NCI-H187 treated with DMSO at 0.1 percent for 48 hours (cell line): Measurements from ENCODE around the gene PRDM11.

Experiments
- DNase-seq: peaks from one replicate; lab custom pipeline; 2025; lab: John Stamatoyannopoulos, UW

Gene PRDM11

DNA sequence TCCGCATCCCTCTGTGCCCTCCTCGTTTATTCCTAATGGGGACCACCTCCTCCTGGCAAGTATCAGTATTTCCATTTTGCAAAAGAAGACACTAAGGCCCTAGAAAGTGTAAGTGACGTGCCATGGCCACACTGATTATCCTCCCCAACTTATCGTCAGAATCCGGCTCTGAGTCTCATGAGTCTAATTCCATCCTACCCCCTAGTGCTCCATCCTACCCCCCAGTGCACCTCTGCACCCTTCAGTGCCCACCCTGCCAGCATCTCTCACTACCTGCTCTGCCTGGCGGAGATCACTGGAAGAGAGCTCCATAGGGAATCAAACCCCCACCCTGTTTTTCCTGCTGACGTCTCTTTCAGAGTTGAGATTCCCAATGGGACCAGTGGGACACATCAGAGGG is 31.8 kb downstream of the PRDM11 start:
- no peak for DNase-seq

DNA sequence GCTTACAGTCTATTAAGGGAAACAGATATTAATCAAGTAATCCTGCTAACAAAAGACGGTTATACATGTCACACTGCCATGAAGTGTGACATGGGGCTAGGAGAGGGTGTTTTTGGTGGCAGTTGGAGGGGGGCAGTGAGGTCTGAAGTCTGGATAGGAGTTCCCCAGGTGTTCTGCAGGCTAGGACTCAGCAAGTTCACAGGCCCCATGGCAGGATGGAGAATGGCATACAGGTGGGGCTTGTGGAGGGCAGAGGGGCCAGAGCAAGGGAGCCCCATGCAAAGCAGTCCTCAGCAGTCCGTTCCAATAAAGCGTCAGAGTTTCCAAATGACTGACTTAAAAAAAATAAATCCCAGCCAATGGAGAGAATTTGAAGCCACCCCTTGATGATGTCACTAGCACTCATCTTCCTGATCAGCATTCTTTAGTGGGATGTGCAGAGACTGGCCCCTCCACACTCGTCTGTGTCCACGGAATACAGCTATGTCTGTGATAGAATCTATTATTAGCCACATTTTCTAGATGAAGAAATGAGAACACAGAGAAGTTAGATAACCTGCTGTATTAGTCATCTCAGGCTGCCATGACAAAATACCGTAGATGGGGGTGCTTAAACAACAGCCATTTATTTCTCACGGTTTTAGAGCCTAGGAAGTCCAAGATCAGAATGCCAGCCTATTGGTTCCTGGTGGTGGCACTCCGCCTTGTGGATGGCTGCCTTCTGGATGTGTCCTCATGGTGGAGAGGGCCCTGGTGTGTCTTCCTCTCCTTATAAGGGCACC is 32.6 kb downstream of the PRDM11 start:
- DNase-seq = no peak

DNA sequence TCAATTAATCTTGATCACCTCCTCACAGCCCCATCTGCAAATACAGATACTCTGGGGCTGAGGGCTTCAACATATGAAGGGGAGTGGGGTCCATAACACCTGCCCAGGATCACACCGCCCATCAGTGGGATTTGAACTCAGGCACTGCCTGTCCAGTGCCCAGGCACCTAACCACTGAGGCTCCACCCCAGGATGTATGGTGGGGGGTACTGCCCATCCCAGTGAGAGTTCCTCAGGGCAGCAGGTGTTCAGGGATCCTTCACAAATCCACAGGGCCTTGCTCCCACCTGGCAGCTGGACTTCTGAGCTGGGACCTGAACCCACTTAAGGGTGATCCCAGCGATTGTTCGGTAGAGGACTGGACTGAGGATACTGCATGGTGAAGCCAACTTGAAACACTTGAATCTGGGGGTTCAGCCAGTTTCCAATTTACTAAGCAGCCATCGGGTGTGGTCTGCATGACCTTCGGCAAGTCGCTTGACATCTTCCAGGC is 33.3 kb downstream of the PRDM11 start:
- DNase-seq = no peak

DNA sequence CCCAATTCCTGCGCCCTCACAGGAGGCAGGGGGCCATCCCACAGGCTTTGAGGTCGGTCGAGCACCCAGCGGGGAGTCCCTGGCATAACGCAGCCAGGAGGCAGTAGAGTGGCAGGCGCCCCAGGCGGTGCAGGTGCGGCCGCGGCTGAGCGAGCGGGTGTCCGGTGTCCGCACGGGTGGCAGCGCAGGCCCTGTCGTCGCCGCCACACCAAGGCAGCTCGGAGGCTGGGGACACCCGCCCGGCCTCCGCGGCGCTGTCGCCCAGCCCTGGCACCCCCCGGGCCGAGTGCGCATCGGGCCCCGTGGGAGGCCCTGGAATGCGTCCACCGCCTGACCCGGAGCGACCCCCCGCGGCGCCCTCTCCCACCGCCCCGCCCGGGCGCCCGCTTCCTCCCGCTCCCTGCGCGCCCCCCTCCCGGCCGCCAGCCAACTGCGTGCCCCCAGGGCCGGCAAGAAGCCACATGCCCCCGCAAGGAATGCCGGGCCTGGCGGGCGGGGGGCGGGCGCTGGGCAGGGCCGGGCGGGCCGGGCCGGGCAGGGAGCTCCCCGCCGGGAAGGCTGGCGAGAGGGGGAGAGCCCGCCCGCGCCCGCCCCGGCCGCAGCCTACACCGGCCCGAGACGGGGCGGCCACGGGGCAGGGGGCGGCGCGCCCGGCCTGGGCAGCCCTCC is 33.9 kb downstream of the PRDM11 start:
- no peak for DNase-seq

DNA sequence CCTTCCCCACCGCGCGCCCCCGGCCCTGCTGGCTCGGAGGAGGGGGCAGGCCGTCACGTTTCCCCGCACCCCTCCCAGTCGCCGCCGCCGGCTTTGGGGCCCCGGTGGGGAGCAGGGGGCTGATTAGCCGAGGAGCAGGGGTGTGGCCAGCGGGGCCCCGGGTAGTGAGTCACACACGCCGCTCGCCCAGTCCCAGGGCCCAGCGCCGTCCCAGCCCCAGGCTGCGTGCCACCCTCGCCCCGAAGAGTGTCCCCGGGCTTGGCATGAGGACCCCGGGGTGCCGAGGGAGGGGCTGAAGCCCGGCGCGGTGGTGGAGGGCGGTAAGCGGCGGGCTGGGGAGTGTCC is 34.4 kb downstream of the PRDM11 start:
- no peak for DNase-seq

DNA sequence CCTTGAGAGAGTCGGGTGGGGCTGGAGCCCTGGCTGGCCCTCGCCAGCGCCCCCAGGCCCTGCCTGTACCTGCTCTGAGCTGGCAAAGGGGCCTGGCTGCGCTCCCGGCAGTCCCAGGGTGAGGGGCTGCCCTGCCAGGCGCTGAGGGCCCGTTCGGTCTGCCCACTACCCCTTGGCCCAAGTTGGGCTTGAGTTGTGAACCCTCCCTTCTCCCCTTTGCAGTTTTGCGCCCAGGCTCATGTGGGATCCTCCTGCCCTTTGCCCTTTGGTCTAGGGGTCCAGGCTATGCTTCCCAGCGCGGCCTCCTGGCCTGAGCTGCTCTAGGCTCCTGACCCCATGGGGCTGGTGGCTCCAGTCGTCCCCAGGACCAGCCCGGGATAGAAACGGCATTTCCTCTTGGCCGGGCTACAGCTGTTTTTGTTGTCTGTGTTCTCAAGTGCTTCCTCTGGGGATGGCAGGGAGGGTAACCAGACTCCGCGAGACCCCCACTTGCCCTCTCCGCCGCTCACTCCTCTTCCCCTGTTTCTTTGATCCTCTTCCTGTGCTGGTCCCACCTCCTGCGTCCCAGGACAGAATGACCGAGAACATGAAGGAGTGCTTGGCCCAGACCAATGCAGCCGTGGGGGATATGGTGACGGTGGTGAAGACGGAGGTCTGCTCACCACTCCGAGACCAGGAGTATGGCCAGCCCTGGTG is 34.9 kb downstream of the PRDM11 start:
- DNase-seq = no peak

DNA sequence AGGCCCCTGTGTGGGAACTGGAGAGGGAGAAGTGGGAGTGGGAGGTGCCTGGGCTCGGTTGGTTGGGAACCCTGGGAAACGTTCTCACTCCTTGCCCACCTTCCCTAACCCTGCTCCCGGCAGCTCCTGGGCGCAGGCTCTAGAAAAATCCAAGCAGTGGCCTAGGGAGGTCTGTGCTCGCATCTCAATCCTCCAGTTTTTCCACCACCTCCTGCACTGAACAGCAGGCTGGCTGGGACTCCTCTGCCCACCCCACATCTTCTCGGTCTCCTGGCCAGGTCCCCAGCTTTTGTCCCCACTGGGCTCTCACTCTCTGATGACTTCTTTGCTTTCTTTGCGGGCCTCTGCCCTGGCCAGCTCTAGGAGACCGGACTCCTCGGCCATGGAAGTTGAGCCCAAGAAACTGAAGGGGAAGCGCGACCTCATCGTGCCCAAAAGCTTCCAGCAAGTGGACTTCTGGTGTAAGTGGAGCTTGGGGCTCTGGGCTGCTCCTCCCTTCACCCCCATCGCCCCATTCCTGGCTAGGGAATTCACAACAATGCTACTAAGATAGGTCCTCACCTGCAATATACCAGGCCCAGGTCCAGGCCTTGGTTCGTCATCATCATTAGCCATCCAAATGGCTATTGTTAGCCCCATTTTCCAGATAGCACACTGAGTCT is 35.6 kb downstream of the PRDM11 start:
- DNase-seq = no peak

DNA sequence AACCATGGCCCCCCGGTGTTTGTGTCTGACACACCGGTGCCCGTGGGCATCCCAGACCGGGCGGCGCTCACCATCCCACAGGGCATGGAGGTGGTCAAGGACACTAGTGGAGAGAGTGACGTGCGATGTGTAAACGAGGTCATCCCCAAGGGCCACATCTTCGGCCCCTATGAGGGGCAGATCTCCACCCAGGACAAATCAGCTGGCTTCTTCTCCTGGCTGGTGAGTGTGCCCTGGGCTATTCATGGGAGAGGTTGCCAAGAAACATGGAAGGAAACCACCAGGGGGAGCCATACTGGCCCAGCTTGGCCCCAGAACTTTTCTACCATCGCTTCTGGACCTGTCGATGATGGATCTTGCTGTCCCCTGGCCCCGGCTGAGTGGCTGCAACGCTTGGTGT is 36.5 kb downstream of the PRDM11 start:
- no peak for DNase-seq

DNA sequence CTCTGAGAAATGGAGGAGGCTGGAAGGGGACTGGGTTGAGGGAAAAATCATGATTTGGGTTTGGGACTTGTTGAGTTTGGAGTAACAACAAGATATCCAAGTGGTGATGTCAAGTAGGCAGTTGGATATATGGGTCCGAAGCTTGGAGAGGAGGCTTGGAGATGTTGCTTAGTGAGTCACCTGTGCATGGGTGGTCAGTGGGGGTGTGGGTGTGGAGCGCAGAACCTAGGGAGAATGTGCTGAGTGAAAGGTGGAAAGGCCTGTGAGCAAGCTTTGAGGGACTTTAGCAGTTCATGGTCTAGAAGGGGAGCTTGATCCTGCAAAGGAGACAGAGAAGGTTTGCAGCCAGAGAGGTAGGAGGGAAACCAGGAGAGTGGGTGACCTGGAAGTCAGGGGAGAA is 38.2 kb downstream of the PRDM11 start:
- DNase-seq = no peak

DNA sequence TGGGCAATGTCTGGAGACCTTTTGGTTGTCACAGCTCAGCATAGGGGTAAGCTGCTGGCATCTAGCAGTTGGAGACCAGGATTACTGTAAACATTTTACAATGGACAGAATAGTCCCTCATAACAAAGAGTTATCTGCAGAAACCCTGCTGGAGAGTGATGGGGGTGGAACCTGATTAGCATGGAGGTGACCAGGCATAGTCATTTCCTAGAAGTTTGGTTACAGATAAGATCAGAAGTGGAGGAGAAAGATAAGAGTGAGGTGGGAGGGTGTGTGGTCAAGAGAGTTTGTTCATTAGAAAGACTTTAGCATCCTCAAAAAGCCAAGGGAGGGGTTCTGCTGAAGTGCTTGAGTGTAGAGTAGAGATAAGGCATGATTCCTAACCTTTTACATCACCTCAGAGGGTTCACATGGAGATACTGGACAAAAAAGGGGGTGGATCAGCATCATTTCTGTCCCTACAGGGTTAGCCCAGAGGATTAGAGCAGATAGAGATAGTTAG is 38.8 kb downstream of the PRDM11 start:
- no peak for DNase-seq

DNA sequence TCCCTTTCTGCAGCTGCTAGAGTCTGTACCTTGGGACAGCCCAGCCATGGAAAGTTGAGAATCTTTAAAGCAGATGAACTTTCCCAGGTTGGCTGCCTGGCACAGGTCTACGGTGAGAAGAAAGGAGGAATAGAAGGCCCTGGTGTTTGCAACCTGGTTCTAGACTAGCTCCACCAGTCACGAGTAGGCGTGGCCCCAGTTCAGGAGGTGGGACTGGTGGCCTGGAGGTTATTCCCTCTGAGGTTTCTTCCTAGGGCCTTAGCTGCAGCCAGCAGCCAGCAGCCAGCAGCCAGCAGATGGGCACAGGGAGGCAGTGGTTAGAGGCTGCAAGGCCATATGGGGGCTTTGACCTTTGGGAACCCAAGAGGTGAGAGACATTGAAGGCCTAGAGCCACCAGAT is 40.9 kb downstream of the PRDM11 start:
- DNase-seq = no peak

DNA sequence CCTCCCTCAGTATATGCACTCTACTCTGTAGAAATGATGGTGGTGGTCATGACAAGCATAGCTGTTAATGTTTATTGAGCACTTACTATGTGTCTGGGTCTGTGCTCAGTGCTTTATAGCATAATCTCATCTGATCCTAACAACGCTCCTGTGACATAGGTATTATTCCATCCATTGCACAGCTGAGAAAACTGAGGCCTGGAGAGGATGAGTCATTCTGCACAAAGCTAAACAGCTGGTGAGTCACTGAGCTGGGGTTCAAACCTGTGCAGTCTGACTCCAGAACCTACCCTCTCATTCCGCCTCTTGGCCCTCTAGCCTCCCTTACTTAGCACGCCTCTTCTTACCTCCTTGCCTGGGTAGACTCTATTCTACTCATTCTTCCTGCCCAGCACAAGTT is 41.7 kb downstream of the PRDM11 start:
- DNase-seq = no peak

DNA sequence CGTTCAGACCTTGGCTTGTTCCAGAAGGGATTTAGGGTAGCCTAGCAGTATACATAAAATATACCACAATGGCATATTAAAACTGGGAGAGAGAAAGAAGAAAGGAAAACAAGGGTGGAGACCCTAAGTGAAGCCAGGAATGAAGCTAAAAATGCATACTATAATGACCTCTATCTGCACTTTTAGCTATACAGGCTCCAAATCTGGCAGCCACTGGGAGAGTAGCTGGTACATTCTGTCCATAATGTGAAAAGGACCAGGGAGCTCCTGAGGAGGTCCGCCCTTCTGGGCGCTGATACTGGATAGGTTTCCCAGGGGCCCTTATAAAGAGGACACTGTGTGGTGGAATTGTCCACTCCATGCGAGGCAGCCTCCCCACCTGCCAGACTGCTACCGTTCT is 42.8 kb downstream of the PRDM11 start:
- no peak for DNase-seq

DNA sequence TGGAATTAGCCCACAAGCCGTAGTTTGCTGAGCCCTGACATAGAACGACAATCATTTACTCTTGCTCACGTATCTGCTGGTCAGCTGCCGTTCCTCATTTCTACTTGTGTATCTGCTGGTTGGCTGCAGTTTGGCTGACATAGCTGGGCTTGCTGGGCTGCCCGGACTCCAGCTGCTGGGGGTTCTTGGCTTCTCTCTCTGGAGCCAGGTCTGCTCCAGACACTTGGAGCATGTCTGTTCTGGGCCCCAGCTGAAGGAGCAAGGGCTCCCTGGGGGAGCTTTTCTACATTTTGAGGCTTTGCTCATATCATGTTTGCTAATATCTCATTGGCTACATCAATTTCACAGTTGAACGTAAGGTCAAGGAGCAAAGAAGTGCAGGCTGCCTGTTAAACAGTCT is 47.3 kb downstream of the PRDM11 start:
- peak; percentile 50 for DNase-seq

DNA sequence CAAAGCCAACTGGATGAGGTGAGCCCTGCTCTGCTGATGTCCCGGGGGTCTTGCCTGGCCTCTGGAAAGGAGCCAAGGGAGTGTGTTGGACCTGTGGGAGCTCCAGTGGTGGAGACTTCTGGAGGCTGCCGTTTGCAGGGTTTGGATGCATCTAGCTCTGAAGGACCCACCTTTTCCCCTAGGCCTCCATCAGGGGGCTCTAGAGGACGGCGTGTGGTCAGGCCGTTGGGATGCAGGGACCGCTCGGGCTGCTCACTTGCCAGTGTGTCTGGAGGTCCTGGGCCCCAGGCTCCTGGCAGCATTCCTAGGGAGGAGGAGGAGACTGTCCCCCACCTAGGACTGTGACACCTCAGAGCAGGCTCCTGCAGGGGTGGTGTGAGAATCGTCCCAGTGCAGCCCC is 58.3 kb downstream of the PRDM11 start:
- DNase-seq = no peak

DNA sequence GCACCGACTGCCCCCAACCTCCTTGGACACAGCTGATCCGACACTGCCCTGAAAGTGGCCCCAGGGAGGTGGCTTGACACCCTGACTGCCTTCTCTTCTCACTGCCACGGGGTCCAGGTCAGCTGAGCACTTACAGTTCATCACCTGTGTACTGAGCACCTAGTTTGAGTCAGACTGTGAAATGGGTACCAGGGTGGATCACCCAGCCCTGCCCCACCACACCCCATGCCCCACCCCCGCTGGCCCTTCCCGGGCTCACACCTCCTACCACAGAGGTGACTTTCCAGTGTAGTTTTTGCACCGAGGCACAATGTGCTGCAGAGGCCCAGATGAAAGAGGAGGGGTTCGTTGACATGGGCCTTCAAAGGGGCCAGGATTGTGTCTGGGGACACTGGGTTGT is 59.5 kb downstream of the PRDM11 start:
- no peak for DNase-seq

DNA sequence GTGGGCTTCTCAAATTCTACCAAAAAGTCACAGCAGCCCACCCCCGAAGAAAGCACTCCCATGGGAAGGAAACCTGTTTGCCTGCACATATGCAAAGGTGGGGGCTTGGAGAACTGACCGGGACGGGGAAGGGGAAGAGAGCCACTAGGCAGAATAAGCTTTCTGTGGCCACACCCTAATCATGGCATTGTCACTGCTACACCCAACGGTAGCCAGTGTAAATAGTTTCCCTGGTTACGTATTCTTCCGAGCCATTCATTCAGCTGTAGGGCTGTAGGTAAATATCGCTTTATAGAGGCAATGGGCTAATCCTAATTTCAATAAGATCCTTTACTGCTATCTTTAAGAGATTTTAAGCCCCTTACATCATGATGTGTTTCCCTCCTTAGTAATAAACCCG is 61.7 kb downstream of the PRDM11 start:
- no peak for DNase-seq

DNA sequence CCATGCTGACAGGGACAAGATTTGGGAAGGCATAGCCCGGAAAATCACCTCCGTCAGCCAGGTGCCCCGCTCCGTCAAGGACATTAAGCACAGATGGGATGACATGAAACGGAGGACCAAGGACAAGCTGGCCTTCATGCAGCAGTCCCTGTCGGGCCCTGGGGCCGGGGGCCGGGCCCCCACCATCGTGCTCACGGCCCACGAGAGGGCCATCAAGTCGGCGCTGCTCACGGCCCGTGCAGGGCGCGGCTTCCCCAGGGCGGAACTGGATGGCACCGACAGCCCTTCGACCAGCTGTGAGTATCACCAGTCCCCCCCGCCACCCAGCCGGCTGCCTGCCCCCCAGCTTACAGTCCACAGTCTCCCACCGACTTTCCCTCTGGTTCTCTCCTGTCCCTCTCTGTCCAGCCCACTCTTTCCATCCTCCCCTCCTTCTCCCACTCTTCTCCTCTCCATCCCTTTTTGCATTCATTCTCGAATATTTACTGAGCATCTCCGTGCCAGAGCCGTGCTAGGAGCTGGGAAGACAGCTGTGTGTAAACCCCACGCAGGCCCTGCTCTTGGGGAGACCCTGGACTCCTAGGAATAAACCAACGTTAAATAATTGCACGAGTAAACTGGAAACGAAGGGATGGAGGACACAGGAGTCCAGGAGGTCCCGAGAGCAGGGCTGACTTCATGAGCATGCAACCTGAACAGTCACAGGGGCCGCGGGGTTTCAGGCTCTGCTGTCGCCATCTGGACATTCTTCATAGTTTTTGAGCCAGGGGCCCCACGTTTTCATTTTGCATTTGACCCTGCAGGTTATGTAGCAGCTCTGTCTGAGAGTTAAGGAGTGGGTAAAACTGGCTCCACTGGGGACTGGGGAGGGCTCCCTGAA is 62.8 kb downstream of the PRDM11 start:
- DNase-seq = no peak

DNA sequence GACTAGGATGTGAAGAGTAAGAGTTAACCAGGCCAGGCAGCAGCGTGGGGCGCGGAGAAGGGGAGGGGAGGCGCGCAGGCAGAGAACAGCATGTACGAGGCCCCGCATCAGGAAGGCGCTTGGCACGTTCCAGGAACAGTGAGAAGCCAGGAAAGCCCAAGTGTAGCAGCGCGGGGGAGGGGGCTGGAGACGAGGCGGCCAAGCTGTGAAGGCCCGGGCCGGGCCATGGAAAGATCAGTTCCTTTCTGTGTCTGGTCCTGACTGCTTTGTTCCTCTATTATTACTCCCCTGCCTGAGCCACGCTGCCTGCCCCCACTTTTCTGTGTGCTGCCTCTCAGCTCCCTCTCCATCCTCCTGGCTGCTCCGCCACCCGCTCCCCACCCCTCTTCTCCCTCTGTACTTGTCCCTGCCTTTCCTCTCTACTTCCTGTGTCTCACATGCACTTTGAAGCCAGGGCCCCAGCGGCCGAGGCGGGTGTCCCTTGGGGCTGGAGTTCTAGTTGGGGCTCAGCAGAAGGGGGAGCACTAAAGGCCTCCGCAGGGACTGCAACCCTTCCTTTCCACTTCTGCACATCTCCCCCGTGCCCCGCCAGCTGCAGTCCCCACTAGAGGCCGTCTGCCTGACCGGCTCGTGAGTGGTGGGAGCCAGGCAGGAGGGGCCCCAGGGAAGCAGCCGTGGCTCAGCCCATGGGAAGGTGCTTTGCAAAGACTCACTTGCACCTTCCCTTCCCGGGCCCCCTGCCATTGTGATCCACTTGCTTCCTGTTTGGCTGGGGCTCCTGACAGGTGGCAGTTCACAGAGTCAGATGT is 63.7 kb downstream of the PRDM11 start:
- no peak for DNase-seq

DNA sequence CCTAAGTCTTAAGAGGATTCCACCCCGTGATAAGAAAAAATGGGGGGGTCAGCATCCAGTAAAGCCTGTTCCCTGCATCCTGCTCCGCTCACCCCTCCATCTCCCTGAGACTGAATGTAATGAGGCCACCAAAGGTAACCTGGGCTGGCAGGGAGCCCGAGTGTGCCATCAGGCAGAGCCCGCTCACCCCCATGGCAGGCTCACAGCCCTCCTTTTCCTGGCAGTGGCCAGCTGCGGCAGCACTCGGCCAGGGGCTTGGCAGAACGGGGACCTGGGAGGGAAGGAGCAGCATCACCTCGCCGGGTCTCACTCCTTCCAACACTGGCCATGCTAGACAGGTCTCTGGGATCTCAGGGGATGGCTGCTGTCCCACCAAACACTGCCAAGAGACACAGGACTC is 64.4 kb downstream of the PRDM11 start:
- DNase-seq = no peak

DNA sequence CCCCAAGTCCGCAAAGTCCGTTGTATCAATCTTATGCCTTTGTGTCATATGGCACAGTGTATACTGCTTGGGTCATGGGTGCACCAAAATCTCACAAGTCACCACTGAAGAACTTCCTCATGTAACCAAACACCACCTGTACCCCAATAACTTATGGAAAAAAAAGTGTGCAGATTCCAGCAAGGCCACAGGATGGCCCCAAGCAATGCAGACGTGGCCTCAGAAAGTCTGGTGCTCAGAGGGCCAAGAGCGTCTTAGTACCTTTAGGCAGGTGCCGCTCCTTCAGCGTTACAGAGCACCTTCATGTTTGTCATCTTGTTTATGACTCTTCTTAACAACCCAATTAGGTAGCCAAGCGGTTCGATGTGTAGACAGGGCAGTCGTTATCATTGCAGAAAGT is 65.3 kb downstream of the PRDM11 start:
- no peak for DNase-seq
